ENCODE data around the gene CBX5. TPM values are rescaled to one million over a fixed set of nuclear protein-coding genes. Genes with fewer than 3 reads are reported as not detected.
A peak's percentile ranks its signal among the peaks of the same experiment; 100 is the strongest.

The CBX5 gene
- total RNA-seq, 1 experiment from 2014 or later = 85.5 TPM

- no peaks in the 10 kb centered on the region for H3K27me3 Mint-ChIP-seq (ENCODE audit: insufficient read depth, unreplicated experiment)
- Histone ChIP-seq H3K4me3 (ENCODE audit: low read depth, low read length) (0 out of 2 replicates have a peak overlapping the region, but pooled peaks have one; percentile 5), H3K36me3 (ENCODE audit: control insufficient read depth, insufficient read depth, low read length) (no peaks in the 10 kb centered on the region), H3K27me3 (replicated peaks; ENCODE audit: control insufficient read depth, insufficient read depth, low read length) (no peaks in the 10 kb centered on the region), H3K9me3 (no peaks in the 10 kb centered on the region), H3K4me1 (no peaks in the 10 kb centered on the region)
- H3K36me3 Mint-ChIP-seq (ENCODE audit: insufficient read depth, unreplicated experiment) = no peaks in the 10 kb centered on the region
- H3K4me1 Mint-ChIP-seq (ENCODE audit: low read depth, unreplicated experiment) = no peaks in the 10 kb centered on the region
- H3K4me3 Mint-ChIP-seq (ENCODE audit: unreplicated experiment) = peak overlapping the region; percentile 42
- TF ChIP-seq, protein P1, sequence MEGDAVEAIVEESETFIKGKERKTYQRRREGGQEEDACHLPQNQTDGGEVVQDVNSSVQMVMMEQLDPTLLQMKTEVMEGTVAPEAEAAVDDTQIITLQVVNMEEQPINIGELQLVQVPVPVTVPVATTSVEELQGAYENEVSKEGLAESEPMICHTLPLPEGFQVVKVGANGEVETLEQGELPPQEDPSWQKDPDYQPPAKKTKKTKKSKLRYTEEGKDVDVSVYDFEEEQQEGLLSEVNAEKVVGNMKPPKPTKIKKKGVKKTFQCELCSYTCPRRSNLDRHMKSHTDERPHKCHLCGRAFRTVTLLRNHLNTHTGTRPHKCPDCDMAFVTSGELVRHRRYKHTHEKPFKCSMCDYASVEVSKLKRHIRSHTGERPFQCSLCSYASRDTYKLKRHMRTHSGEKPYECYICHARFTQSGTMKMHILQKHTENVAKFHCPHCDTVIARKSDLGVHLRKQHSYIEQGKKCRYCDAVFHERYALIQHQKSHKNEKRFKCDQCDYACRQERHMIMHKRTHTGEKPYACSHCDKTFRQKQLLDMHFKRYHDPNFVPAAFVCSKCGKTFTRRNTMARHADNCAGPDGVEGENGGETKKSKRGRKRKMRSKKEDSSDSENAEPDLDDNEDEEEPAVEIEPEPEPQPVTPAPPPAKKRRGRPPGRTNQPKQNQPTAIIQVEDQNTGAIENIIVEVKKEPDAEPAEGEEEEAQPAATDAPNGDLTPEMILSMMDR (IDR thresholded peaks at IDR 0.05; ENCODE audit: insufficient read depth in 1 of 2, low read depth in 1 of 2, low read length in 1 of 2, severe bottlenecking in 1 of 2, unreplicated experiment in 1 of 2) = peak; percentile 97 to 98
- no peaks in the 10 kb centered on the region for H3K9me3 Mint-ChIP-seq (ENCODE audit: unreplicated experiment)
- BruUV-seq (replicated peaks) = no TSS peak
- intact Hi-C loops (cut with micrococcal nuclease; ENCODE audit: unreplicated experiment) = loop anchor here (1.0 to 10.0 kb wide), 3 partner anchors 208 to 460 kb away; partner anchors contain the start of gene CISTR
- ChIA-PET CTCF (interaction anchor here (0.5 to 2.2 kb wide), 15 partner anchors 10 to 230 kb away, joined by 3 to 9 read pairs (median 4); partner anchors contain the start of genes CBX5, HOXC10 and HOXC8), POLR2A (no interaction called here)
- no peak overlapping the region for H3K27ac Mint-ChIP-seq (ENCODE audit: unreplicated experiment)
- peak; percentile 89 to 92 for DNase-seq
Observed at GRCh38 chr12:54214553-54215406, 65.1 kb downstream of the CBX5 start.

GRCh38 chr12:54213079-54213478 lies 66.8 kb downstream of the CBX5 start:
- intact Hi-C loops (cut with micrococcal nuclease; ENCODE audit: unreplicated experiment) = loop anchor here (10.0 kb wide), 1 partner anchor 458 kb away; the partner anchor contains the start of gene CISTR
- POLR2A ChIA-PET = interaction anchor here (0.6 kb wide), 1 partner anchor 38 kb away, joined by 3 read pairs; no protein-coding TSS in a partner anchor
- no peaks in the 10 kb centered on the region for H3K9me3 Mint-ChIP-seq (ENCODE audit: unreplicated experiment)

GRCh38 chr12:54211920-54212319 lies 68.0 kb downstream of the CBX5 start:
- no peaks in the 10 kb centered on the region for H3K27me3 Mint-ChIP-seq (ENCODE audit: insufficient read depth, unreplicated experiment)
- no peaks in the 10 kb centered on the region for H3K9me3 Mint-ChIP-seq (ENCODE audit: unreplicated experiment)
- Histone ChIP-seq H3K36me3 (ENCODE audit: control insufficient read depth, insufficient read depth, low read length) (no peaks in the 10 kb centered on the region), H3K9me3 (no peaks in the 10 kb centered on the region), H3K4me1 (peaks cover 7% of the 10 kb centered on the region; the same call in 1 of the 2 replicates), H3K4me3 (ENCODE audit: low read depth, low read length) (no peak overlapping the region), H3K27me3 (replicated peaks; ENCODE audit: control insufficient read depth, insufficient read depth, low read length) (no peaks in the 10 kb centered on the region)
- H3K36me3 Mint-ChIP-seq (ENCODE audit: insufficient read depth, unreplicated experiment) = no peaks in the 10 kb centered on the region
- no peak for DNase-seq
- ChIA-PET CTCF (interaction anchor here (0.5 kb wide), 1 partner anchor 791 kb away, joined by 3 read pairs; no protein-coding TSS in a partner anchor), POLR2A (no interaction called here)
- peaks cover 7% of the 10 kb centered on the region for H3K4me1 Mint-ChIP-seq (ENCODE audit: low read depth, unreplicated experiment)
- BruUV-seq (replicated peaks) = no TSS peak
- H3K4me3 Mint-ChIP-seq (ENCODE audit: unreplicated experiment) = no peak overlapping the region
- intact Hi-C loops (cut with micrococcal nuclease; ENCODE audit: unreplicated experiment) = loop anchor here (10.0 kb wide), 1 partner anchor 457 kb away; the partner anchor contains the start of gene CISTR
- TF ChIP-seq, protein P1 (IDR thresholded peaks at IDR 0.05; ENCODE audit: insufficient read depth in 1 of 2, low read depth in 1 of 2, low read length in 1 of 2, severe bottlenecking in 1 of 2, unreplicated experiment in 1 of 2) = no peak
- no peak overlapping the region for H3K27ac Mint-ChIP-seq (ENCODE audit: unreplicated experiment)

More at GRCh38 chr12:54213079-54213478, 66.8 kb downstream of the CBX5 start:
- BruUV-seq (replicated peaks) = no TSS peak
- no peak overlapping the region for H3K27ac Mint-ChIP-seq (ENCODE audit: unreplicated experiment)
- TF ChIP-seq, protein P1 (IDR thresholded peaks at IDR 0.05; ENCODE audit: insufficient read depth in 1 of 2, low read depth in 1 of 2, low read length in 1 of 2, severe bottlenecking in 1 of 2, unreplicated experiment in 1 of 2) = no peak
- CTCF ChIA-PET = interaction anchor here (0.6 to 0.9 kb wide), 2 partner anchors 22 to 196 kb away, joined by 3 to 5 read pairs; no protein-coding TSS in a partner anchor
- peaks cover 2% of the 10 kb centered on the region for H3K4me1 Mint-ChIP-seq (ENCODE audit: low read depth, unreplicated experiment)
- Histone ChIP-seq H3K9me3 (no peaks in the 10 kb centered on the region), H3K27me3 (replicated peaks; ENCODE audit: control insufficient read depth, insufficient read depth, low read length) (no peaks in the 10 kb centered on the region), H3K36me3 (ENCODE audit: control insufficient read depth, insufficient read depth, low read length) (no peaks in the 10 kb centered on the region), H3K4me3 (ENCODE audit: low read depth, low read length) (no peak overlapping the region), H3K4me1 (no peaks in the 10 kb centered on the region)
- no peak for DNase-seq
- no peaks in the 10 kb centered on the region for H3K36me3 Mint-ChIP-seq (ENCODE audit: insufficient read depth, unreplicated experiment)
- H3K27me3 Mint-ChIP-seq (ENCODE audit: insufficient read depth, unreplicated experiment) = no peaks in the 10 kb centered on the region
- no peak overlapping the region for H3K4me3 Mint-ChIP-seq (ENCODE audit: unreplicated experiment)
